ENCODE measurements around the gene PTGIS.

The PTGIS gene

DNA sequence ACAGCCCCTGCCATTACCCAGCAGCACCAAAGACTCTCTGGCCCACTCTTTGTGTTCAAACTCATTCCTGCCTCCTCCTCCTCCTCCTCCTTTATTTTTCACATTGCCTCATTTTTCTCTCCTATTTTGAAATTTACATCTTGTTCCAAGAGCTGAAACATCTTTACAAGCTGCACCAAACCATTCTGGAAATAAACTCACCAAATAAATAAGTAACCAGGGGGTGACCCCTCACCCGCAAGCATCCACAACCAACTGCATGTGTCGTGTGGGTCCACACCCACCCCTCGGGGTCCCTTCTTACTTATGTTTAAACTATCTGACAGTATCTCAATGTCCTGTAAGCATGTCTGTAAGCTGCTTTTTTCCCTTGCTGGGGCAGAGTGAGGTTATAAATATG, 86.8 kb downstream of the PTGIS start:
- no peak overlapping the region for H3K9ac ChIP-seq (ENCODE audit: low read depth, low read length)
- H3K4me1 ChIP-seq (ENCODE audit: insufficient read depth, low read length), result no peaks in the 10 kb centered on the region
- no peaks in the 10 kb centered on the region for H3K9me3 ChIP-seq (ENCODE audit: control insufficient read depth, insufficient read depth, low read length)
- H3K36me3 ChIP-seq (ENCODE audit: insufficient read depth, low read length), result no peaks in the 10 kb centered on the region

DNA sequence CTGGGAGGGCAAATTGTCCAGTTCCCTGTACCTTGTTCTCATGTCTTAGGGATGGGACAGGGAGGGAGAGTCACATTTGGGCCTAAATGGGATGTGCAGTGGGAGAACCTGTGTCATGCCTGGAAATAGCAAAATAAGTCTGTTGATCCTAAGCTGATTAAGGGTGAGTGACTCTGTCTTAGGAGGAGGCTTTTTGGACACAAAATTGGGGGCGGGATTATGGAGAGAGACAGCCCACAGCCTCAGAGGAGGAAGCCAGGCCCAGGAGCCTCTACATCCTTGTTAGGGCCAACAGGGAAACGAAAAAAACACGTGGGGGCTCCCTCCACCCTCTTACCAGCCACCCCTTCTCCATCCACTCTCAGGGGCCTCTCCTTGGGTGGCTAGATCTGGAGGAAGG, 87.7 kb downstream of the PTGIS start:
- Histone ChIP-seq H3K4me1 (ENCODE audit: insufficient read depth, low read length) (no peaks in the 10 kb centered on the region), H3K9me3 (ENCODE audit: control insufficient read depth, insufficient read depth, low read length) (no peaks in the 10 kb centered on the region), H3K36me3 (ENCODE audit: insufficient read depth, low read length) (no peaks in the 10 kb centered on the region), H3K9ac (ENCODE audit: low read depth, low read length) (no peak overlapping the region)

DNA sequence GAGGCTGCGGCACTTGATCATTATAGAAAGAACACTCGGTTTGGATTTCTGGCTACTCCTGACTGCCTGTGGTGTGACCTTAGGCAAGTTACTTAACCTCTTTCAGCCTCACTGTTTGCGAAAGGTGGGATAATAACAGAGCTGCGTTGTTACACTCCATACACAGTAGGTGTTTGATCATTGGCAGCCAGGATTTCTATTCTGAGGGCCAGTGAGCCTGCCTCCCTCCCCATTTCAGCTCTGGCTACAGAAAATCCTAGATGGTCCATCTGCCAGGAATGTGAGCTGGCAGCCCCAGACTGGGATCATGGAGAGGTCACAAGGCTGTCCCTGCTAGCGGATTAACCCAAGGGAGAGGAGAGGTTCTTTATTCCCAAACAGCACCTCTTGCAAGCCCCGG, 88.2 kb downstream of the PTGIS start:
- Histone ChIP-seq H3K36me3 (ENCODE audit: insufficient read depth, low read length) (no peaks in the 10 kb centered on the region), H3K9me3 (ENCODE audit: control insufficient read depth, insufficient read depth, low read length) (no peaks in the 10 kb centered on the region), H3K4me1 (ENCODE audit: insufficient read depth, low read length) (no peaks in the 10 kb centered on the region), H3K9ac (ENCODE audit: low read depth, low read length) (no peak overlapping the region)

DNA sequence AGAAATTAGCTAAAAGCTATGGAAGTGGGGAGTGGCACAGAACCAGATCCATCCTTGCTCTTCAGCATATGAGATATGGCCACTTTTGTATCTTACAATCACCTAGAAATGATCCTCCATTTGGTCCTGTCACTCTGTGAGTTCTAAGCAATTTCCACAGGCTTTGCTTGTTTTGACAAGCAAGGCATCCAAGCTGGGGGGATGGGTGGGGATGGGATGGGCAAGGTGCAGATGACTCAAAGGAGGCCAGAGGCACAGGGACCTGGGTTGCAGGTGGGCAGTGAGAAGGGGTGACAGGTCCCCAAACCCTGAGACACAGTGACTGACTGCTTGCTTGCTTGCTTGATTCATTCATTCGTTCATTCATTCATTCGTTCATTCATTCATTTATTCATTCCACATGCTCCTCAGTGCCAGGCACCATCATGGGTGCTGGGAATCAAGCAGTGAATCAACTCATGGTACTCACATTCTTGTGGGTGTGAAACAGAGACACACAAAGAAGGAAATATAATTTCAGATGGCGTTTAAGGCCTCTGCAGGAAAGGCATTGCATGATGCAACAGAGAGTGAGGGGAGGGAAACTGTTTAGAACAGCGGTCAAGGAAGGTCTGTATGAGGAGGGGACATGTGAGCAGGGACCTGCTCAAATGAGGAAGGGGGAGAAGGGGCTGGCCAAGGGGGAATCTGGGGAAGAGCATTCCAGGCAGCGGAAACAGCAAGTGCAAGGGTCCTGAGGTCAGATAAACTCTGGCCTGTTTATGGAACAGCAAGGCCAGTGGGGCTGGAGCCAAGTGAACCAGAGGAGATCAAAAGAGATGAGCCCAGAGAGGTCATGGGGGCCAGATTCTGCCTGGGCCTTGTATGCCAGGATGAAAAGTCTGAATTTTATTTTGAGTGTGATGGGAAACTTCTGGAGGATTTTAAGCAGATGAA, 88.9 kb downstream of the PTGIS start:
- no peaks in the 10 kb centered on the region for H3K4me1 ChIP-seq (ENCODE audit: insufficient read depth, low read length)
- no peaks in the 10 kb centered on the region for H3K9me3 ChIP-seq (ENCODE audit: control insufficient read depth, insufficient read depth, low read length)
- H3K36me3 ChIP-seq (ENCODE audit: insufficient read depth, low read length), result no peaks in the 10 kb centered on the region

DNA sequence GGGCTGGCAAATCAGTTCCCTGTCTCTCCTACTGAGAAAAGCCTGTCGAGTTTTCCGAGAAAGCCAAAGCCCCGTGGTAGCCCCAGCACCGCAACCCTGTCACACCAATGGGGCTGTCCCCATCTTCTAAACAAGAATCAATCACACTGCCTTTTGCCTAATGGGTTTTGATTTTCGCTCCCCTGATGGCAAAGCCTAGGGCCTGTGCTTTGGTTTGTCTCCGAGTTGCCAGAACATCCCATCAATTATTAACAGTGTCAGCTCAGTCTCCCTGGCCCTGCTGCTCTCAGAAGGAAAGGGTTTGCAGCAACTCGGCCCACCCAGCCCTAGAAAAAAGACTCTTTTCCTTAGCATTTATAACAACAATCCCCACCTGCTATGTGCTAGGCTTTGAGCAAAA, 89.7 kb downstream of the PTGIS start:
- Histone ChIP-seq H3K36me3 (ENCODE audit: insufficient read depth, low read length) (no peaks in the 10 kb centered on the region), H3K9ac (ENCODE audit: low read depth, low read length) (no peak overlapping the region), H3K9me3 (ENCODE audit: control insufficient read depth, insufficient read depth, low read length) (no peaks in the 10 kb centered on the region), H3K4me1 (ENCODE audit: insufficient read depth, low read length) (no peaks in the 10 kb centered on the region)

More for the DNA sequence above, 88.9 kb downstream of the PTGIS start:
- no peak overlapping the region for H3K9ac ChIP-seq (ENCODE audit: low read depth, low read length)

DNA sequence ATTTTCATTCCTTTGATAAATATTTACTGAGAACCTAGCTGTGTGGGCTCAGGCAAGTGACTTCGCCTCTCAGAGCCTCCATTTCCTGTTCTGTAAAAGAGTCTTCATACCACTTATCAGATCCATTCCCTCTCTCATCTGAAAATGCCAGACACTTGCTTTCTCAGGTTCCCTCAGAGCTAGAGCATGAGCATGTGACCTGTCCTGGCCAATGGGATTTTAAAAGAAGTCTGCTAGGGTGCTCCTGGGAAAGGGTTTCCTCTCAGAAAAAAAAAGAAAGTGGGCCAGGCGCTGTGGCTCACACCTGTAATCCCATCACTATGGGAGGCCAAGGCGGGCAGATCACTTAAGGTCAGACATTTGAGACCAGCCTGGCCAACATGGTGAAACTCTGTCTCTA, 90.7 kb downstream of the PTGIS start:
- Histone ChIP-seq H3K9me3 (ENCODE audit: control insufficient read depth, insufficient read depth, low read length) (no peaks in the 10 kb centered on the region), H3K9ac (ENCODE audit: low read depth, low read length) (no peak overlapping the region), H3K36me3 (ENCODE audit: insufficient read depth, low read length) (no peaks in the 10 kb centered on the region), H3K4me1 (ENCODE audit: insufficient read depth, low read length) (no peaks in the 10 kb centered on the region)

DNA sequence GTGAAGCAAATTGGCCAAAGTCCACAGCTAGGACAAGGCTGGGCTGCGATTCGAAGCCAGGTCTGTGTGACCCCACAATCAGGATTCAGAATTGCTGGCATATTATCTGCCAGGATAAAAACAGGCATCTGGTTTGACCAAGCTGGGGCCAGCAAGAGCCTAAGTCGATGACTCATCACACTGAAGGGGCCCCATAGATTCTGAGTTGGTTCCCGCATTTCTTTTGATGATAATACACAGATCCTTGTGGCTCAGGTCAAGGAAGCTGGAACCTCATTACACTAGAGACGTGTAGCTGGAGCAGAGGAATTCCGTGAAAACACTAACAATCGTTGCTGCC, 92.0 kb downstream of the PTGIS start:
- Histone ChIP-seq H3K36me3 (ENCODE audit: insufficient read depth, low read length) (no peaks in the 10 kb centered on the region), H3K9me3 (ENCODE audit: control insufficient read depth, insufficient read depth, low read length) (no peaks in the 10 kb centered on the region), H3K9ac (ENCODE audit: low read depth, low read length) (no peak overlapping the region), H3K4me1 (ENCODE audit: insufficient read depth, low read length) (no peaks in the 10 kb centered on the region)

DNA sequence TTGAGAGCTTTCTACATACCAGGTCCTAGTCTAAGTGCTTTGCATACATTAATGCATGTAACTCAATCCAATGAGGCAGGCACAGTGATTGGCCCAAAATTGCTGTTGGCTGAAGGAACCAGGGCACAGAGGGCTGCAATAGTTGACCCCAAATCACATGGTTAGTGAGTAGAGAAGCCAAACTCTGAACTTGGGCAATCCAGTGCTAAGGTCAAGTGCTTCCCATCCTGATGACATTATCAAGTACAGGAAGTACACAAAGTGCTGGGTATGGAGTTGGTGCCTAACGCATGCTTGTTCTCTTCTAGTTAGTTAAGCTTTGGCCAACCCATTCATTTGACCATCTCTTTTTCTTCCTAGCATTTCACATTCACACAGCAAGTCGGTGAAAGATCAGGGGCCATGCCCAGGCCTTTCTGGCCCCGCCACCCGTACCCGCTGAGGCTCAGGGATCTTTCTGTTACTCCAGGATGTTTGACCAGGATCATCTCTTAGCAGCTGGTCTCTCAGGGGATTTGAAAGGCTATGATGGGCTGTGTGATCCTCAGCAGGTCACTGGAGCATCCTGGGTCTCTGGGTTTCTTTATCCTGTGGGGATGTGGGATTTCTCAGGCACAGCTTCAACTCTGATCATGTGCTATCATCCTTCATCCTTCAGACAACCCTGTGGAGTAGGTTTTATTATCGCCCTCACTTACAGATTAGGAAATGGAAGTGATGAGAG, 92.5 kb downstream of the PTGIS start:
- Histone ChIP-seq H3K36me3 (ENCODE audit: insufficient read depth, low read length) (no peaks in the 10 kb centered on the region), H3K9me3 (ENCODE audit: control insufficient read depth, insufficient read depth, low read length) (no peaks in the 10 kb centered on the region)

DNA sequence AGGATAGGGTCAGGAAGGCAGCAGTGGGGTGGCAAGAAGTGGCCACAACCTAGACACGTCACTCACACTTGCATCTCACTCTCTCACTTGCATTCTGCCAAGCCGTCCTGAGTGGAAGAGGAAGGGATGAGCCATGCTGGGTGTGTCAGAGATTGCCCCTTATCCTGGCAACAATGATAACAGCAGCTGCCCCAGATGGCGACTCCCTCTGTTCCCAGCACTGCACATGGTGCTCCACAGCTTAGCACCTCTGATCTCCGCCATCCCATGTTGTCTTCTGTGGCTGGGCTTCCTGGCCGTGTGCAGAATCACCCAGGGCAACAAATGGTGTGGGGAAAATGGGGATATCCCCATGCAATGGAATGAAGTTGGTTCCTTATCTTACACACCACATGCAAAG, 96.5 kb downstream of the PTGIS start:
- no peaks in the 10 kb centered on the region for H3K4me1 ChIP-seq (ENCODE audit: insufficient read depth, low read length)
- H3K36me3 ChIP-seq (ENCODE audit: insufficient read depth, low read length), result no peaks in the 10 kb centered on the region
- no peak overlapping the region for H3K9ac ChIP-seq (ENCODE audit: low read depth, low read length)
- H3K9me3 ChIP-seq (ENCODE audit: control insufficient read depth, insufficient read depth, low read length), result no peaks in the 10 kb centered on the region

More for the DNA sequence above, 92.5 kb downstream of the PTGIS start:
- H3K9ac ChIP-seq (ENCODE audit: low read depth, low read length), result no peak overlapping the region
- no peaks in the 10 kb centered on the region for H3K4me1 ChIP-seq (ENCODE audit: insufficient read depth, low read length)

DNA sequence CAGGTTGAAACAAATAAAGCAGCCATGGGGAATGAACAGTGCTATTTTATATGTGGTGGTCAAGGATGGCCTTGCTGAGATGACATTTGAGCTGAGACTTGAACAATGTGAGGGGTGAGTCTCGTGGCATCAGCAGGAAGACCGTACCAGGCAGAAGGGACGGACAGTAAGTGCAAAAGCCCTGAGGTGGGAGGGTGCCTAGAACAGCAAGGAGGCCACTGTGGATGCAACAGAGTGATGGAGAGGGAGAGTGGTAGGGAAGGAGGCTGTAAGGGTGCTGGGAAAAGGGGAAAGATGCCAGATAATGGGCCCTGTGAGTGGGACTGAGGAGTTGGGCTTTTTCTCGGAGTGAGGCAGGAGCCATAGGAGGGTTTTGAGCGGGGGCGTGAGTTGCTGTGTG, 97.0 kb downstream of the PTGIS start:
- H3K9me3 ChIP-seq (ENCODE audit: control insufficient read depth, insufficient read depth, low read length), result no peaks in the 10 kb centered on the region
- H3K36me3 ChIP-seq (ENCODE audit: insufficient read depth, low read length), result no peaks in the 10 kb centered on the region
- no peak overlapping the region for H3K9ac ChIP-seq (ENCODE audit: low read depth, low read length)
- no peaks in the 10 kb centered on the region for H3K4me1 ChIP-seq (ENCODE audit: insufficient read depth, low read length)

DNA sequence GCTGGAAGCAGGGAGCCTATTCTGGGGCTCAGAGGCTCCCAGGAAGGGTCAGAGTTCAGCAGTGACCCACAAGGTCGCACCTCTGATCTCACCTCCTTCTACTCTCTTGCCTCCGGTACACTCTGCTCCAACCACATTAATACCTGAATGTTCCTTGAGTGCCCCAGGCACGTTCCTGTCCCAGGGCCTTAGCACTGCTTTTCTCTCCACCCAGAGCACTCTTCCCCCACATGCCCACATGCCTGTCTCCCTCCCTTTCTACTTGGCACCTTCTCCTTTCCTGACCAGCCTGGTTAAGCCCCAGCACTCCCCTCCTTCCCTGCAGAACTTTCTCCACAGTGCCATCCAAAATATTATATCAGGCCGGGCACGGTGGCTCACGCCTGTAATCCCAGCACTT, 98.9 kb downstream of the PTGIS start:
- no peaks in the 10 kb centered on the region for H3K9me3 ChIP-seq (ENCODE audit: control insufficient read depth, insufficient read depth, low read length)
- H3K36me3 ChIP-seq (ENCODE audit: insufficient read depth, low read length), result no peaks in the 10 kb centered on the region
- H3K9ac ChIP-seq (ENCODE audit: low read depth, low read length), result no peak overlapping the region
- H3K4me1 ChIP-seq (ENCODE audit: insufficient read depth, low read length), result no peaks in the 10 kb centered on the region

DNA sequence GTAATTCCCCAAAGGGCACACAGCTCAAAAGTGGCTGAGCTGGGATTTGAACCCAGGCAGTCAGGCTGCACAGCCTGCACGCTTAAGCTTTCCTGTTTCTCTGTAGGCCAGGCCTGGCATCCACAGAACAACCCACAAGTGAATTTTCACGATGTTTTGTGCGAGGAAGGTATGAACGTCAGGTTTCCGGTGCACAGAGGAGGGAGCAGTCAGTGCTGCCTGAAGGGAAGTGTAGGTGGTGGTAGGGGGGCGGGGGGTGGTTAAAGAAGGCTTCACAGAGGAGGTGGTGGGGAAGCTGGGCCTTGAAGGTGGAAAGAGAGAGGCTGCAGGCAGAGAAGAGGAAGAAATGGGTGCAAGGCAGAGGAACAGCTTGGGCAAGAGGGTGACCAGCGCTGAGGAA, 99.5 kb downstream of the PTGIS start:
- Histone ChIP-seq H3K9me3 (ENCODE audit: control insufficient read depth, insufficient read depth, low read length) (no peaks in the 10 kb centered on the region), H3K36me3 (ENCODE audit: insufficient read depth, low read length) (no peaks in the 10 kb centered on the region)

DNA sequence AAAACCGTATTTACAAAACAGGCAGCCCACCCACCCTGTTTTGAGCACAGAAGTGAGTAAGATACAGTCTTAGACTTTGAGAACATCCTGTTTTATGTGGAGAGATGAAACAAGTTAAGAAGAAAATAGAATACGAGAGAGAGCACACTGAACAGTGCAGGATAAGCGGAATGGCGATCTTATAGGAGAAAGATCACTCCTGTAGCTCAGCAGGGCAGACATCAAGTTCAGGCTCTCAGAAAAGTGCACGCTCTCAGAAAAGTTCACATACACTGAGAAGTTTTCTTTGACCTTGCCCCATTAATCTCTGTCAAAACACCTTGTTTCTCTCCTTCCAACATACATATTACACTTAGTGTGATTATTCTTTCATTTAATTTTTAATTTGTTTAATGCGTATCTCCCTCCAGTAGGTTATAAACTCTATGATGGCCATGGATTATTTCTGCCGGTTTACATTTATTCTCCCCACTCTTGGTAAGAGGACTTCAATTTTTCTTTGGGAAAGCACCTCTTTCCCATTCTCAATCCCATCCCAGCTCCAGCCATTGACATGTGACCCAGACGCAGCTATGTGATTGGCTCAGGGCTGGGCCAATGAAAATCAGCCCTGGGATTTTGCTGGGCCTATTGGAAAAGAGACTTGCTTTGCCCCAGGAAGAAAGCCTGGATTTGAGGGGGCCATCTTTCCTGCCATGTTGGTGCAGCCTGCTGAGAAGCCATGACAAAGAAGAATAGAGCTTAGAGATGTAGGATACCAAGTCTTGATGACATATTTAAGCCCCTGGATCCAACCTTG, 101.6 kb downstream of the PTGIS start:
- Histone ChIP-seq H3K9ac (ENCODE audit: low read depth, low read length) (no peak overlapping the region), H3K9me3 (ENCODE audit: control insufficient read depth, insufficient read depth, low read length) (no peaks in the 10 kb centered on the region), H3K36me3 (ENCODE audit: insufficient read depth, low read length) (no peaks in the 10 kb centered on the region), H3K4me1 (ENCODE audit: insufficient read depth, low read length) (no peaks in the 10 kb centered on the region)

More for the DNA sequence above, 99.5 kb downstream of the PTGIS start:
- Histone ChIP-seq H3K4me1 (ENCODE audit: insufficient read depth, low read length) (no peaks in the 10 kb centered on the region), H3K9ac (ENCODE audit: low read depth, low read length) (no peak overlapping the region)

DNA sequence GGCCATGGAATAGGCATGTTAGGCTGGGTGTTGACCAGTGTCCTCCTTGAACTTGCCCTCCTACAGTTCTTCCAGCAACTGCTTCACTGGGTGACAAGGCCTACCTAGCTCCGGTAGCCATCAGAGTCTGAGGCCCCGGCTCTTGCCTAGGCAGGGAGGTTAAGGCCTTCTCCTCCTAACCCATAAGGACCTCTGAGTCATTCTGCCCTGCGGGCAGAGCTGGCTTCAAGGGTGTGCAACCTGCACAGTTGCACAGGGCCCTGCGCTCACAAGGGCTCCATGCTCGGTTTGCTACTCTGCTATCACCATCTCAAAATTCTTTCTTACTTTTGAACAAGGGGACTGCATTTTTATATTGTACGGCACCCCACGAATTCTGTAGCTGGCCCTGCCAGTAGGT, 103.4 kb downstream of the PTGIS start:
- Histone ChIP-seq H3K36me3 (ENCODE audit: insufficient read depth, low read length) (no peaks in the 10 kb centered on the region), H3K9ac (ENCODE audit: low read depth, low read length) (no peak overlapping the region), H3K4me1 (ENCODE audit: insufficient read depth, low read length) (no peaks in the 10 kb centered on the region), H3K9me3 (ENCODE audit: control insufficient read depth, insufficient read depth, low read length) (no peaks in the 10 kb centered on the region)
